Measurements from ENCODE around the gene GDPD3.
A peak's percentile ranks its signal among the peaks of the same experiment; 100 is the strongest.
"Not testable (repeated sequence)": the region's sequence is repeated elsewhere in the genome, so short reads cannot be mapped to it uniquely, and the experiment has no call there.

The GDPD3 gene

GRCh38 chr16:30113031-30113710, at the start of gene GDPD3:
GDPD3 (minus strand) TSS chr16:30113537; CDS start chr16:30113478, 59 bp downstream.
- DNase-seq, result no peak

- DNase-seq, result no peak
Measured at GRCh38 chr16:30157214-30157613, 43.9 kb upstream of the GDPD3 start.

- no peak for DNase-seq
Measured at GRCh38 chr16:30155188-30155587, 41.9 kb upstream of the GDPD3 start.

GRCh38 chr16:30152517-30152916, 39.2 kb upstream of the GDPD3 start:
- DNase-seq, result no peak

- DNase-seq, result no peak
Measured at GRCh38 chr16:30151091-30151490, 37.8 kb upstream of the GDPD3 start.

- DNase-seq, result no peak
Measured at GRCh38 chr16:30149250-30149930, 36.1 kb upstream of the GDPD3 start.

- no peak for DNase-seq
Measured at GRCh38 chr16:30147843-30148510, 34.6 kb upstream of the GDPD3 start.

- DNase-seq, result no peak
Measured at GRCh38 chr16:30145657-30146056, 32.3 kb upstream of the GDPD3 start.

- DNase-seq, result no peak
Measured at GRCh38 chr16:30144917-30145316, 31.6 kb upstream of the GDPD3 start.

- DNase-seq, result no peak
Measured at GRCh38 chr16:30144017-30144416, 30.7 kb upstream of the GDPD3 start.

GRCh38 chr16:30143347-30143702, 30.0 kb upstream of the GDPD3 start:
- no peak for DNase-seq

- DNase-seq, result peak; percentile 8
Measured at GRCh38 chr16:30142672-30143346, 29.5 kb upstream of the GDPD3 start.

- DNase-seq, result no peak
Measured at GRCh38 chr16:30141750-30142149, 28.4 kb upstream of the GDPD3 start.

GRCh38 chr16:30139583-30140481, 26.5 kb upstream of the GDPD3 start:
- DNase-seq, result peak; percentile 88

GRCh38 chr16:30137897-30138296, 24.6 kb upstream of the GDPD3 start:
- no peak for DNase-seq

GRCh38 chr16:30136971-30137605, 23.8 kb upstream of the GDPD3 start:
- DNase-seq, result peak; percentile 64

GRCh38 chr16:30132591-30132990, 19.3 kb upstream of the GDPD3 start:
- DNase-seq, result no peak

- peak; percentile 93 for DNase-seq
Measured at GRCh38 chr16:30131869-30132475, 18.6 kb upstream of the GDPD3 start.

- DNase-seq, result no peak
Measured at GRCh38 chr16:30127993-30128392, 14.7 kb upstream of the GDPD3 start.

GRCh38 chr16:30125690-30126089, 12.4 kb upstream of the GDPD3 start:
- DNase-seq, result not testable (repeated sequence)

GRCh38 chr16:30124985-30125379, 11.6 kb upstream of the GDPD3 start:
- DNase-seq, result no peak

Measured in DMS153 (cell line).